Mucosa of rectum (tissue), 2 donors: ENCODE data around the gene DNAH10.

Experiments
- H3K27ac ChIP-seq, 2 donors: one replicate each; pipeline ENCODE4 v1.7.0; 2013; ENCODE audit warnings: inconsistent platforms in 2 of 2, low read depth in 2 of 2, low read length in 2 of 2
- H3K27me3 ChIP-seq, 2 donors: one replicate each; pipeline ENCODE4 v1.7.0; 2013; ENCODE audit warnings: low read length in 2 of 2; ENCODE audit not compliant: control insufficient read depth in 2 of 2, insufficient read depth in 2 of 2
- H3K36me3 ChIP-seq, 2 donors: one replicate each; pipeline ENCODE4 v1.7.0; 2013; ENCODE audit warnings: low read length in 2 of 2; ENCODE audit not compliant: control insufficient read depth in 2 of 2, insufficient read depth in 2 of 2
- H3K4me1 ChIP-seq, 2 donors: one replicate each; pipeline ENCODE4 v1.7.0; 2013; ENCODE audit warnings: low read length in 2 of 2, mild to moderate bottlenecking in 1 of 2; ENCODE audit not compliant: control insufficient read depth in 2 of 2, insufficient read depth in 2 of 2
- H3K4me3 ChIP-seq, 2 donors: one replicate each; pipeline ENCODE4 v1.7.0; 2013; ENCODE audit warnings: low read length in 2 of 2
- H3K9ac ChIP-seq, 2 donors: one replicate each; pipeline ENCODE4 v1.7.0; 2013; ENCODE audit warnings: low read length in 2 of 2, low read depth in 1 of 2, mild to moderate bottlenecking in 1 of 2
- H3K9me3 ChIP-seq, 2 donors: one replicate each; pipeline ENCODE4 v1.7.0; 2013; ENCODE audit warnings: low read length in 2 of 2; ENCODE audit not compliant: control insufficient read depth in 2 of 2
- donor health status: healthy.
- donor health status: Normal muscosa, but diverticular disease.

DNAH10 gene

DNA sequence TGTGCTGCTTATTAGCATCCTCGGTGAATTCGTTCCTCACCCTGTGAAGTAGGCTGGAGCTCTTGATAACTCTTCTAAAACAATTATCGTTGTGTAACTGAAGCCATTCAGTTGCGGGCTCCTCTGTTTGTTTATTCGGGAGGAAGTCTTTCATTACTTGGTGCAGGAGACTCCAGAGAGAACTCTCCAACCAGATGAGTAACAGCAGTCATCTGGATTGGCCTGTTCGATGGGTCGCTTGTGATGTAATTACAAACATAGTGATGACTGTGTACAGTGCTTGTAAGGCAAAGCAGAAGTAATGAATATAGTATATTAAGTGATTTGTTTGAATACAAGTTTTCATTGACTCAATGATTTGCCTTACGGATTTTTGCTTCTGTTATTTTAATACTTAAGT, 39.1 kb upstream of the DNAH10 start:
- Histone ChIP-seq H3K27ac (no peak overlapping the region), H3K9ac (no peak overlapping the region), H3K27me3 (no peaks in the 10 kb centered on the region), H3K36me3 (peaks cover 29 to 50% of the 10 kb centered on the region in 2 donors), H3K4me3 (no peak overlapping the region), H3K4me1 (peaks cover 0 to 3% of the 10 kb centered on the region in 2 donors), H3K9me3 (no peaks in the 10 kb centered on the region)

DNA sequence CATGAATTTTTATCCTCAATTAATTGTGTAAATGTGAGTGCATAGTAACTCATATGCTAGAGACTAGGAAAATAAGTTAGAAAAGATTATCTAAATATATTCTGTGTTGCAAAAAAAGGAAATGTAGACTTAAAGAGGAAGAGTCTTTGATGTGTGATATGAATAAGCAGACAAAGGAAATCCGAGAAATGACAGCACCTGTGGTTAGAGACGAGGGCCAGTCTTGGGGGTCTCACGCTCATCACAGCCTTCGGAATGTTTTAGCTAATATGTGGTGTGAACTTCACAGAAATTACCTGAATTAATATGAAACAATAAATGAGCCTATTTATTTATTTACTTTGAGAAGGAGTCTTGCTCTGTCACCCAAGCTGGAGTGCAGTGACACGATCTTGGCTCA, 38.3 kb upstream of the DNAH10 start:
- Histone ChIP-seq H3K4me1 (peaks cover 0 to 3% of the 10 kb centered on the region in 2 donors), H3K9ac (no peak overlapping the region), H3K27me3 (no peaks in the 10 kb centered on the region), H3K4me3 (no peak overlapping the region), H3K36me3 (peaks cover 32 to 56% of the 10 kb centered on the region in 2 donors), H3K9me3 (no peaks in the 10 kb centered on the region), H3K27ac (no peak overlapping the region)

DNA sequence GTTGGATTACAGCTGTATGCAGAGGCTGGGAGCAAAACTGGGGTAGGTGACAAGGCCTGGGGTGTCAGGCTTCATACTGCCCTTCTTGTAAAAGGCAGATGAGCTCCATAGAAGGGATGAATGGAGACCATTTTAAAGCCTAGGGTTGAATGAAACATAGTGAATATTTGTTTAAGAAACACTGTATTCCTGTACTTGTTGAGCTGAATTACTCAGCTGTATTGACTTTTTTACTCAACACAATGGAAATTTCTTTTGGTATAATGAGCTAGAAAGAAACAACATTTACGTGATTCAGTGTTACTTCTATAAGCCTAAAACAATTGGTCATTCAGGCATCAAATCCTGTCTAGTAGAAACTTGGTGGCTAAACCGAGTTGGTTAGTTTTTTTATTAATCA, 35.9 kb upstream of the DNAH10 start:
- Histone ChIP-seq H3K9me3 (no peaks in the 10 kb centered on the region), H3K4me3 (no peak overlapping the region), H3K4me1 (no peaks in the 10 kb centered on the region), H3K27ac (no peak overlapping the region), H3K9ac (no peak overlapping the region), H3K27me3 (no peaks in the 10 kb centered on the region), H3K36me3 (peaks cover 34 to 51% of the 10 kb centered on the region in 2 donors)

DNA sequence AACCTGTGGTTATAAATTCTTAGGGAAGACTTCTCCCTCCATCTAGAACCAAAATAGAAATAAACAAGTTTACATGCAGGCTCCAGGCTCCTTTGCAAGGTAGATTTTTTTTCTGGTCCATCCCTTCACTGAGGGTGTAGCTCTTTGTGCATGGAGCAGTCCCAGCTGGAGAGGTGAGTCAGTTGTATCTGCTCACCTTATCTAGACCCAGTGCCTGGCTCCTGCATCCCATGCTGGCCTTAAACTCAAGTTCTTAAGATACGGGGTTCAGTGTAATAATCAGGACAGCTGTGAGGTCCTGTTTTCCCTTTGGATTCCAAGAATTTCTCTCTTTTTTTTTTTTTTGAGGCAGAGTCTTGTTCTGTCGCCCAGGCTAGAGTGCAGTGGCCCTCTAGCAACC, 35.1 kb upstream of the DNAH10 start:
- no peaks in the 10 kb centered on the region for H3K27me3 ChIP-seq
- H3K4me3 ChIP-seq, result no peak overlapping the region
- H3K9me3 ChIP-seq, result no peaks in the 10 kb centered on the region
- H3K27ac ChIP-seq, result no peak overlapping the region
- H3K4me1 ChIP-seq, result no peaks in the 10 kb centered on the region
- no peak overlapping the region for H3K9ac ChIP-seq
- peaks cover 29 to 47% of the 10 kb centered on the region in 2 donors for H3K36me3 ChIP-seq

DNA sequence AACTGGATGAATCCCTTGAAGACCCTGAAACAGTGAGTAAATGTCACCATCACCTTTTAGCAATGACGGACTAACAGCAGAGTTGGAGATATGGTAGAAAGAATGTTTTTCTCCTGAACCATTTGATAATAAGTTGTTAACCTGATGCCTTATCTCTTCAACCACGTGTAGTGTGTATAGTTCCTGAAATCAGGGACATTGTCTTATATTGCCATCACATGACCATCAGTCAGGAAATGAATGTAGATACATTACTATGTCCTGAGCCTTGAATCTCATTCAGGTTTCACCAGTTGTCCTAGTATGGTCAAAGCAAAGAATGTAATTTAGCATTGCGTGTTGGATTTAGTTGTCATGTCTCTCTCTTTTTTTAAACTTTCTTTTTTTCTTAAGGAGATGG, 34.2 kb upstream of the DNAH10 start:
- no peak overlapping the region for H3K4me3 ChIP-seq
- H3K36me3 ChIP-seq, result peaks cover 19 to 45% of the 10 kb centered on the region in 2 donors
- H3K4me1 ChIP-seq, result no peaks in the 10 kb centered on the region
- no peaks in the 10 kb centered on the region for H3K9me3 ChIP-seq
- H3K27me3 ChIP-seq, result no peaks in the 10 kb centered on the region
- no peak overlapping the region for H3K27ac ChIP-seq
- H3K9ac ChIP-seq, result no peak overlapping the region

DNA sequence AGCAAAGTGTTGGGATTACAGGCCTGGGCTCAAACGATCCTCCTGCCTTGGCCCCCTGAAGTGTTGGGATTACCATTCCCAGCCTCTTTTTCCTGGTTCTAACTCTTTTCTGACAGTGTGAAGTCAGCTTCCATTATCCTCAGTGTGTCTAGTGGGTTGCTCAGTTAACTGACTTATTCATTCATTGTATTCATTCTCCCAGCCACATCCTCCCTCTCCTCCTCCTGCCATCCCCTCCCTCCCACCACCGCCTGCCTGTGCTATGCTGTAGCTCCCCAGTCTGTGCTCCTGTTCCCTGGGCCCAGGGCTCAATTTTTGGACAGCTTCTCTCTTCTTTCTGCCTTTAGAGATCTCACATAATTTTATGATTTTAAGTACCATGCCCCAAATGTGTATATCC, 30.5 kb upstream of the DNAH10 start:
- peaks cover 23 to 51% of the 10 kb centered on the region in 2 donors for H3K36me3 ChIP-seq
- peaks cover 0 to 2% of the 10 kb centered on the region in 2 donors for H3K27me3 ChIP-seq
- no peak overlapping the region for H3K4me3 ChIP-seq
- no peaks in the 10 kb centered on the region for H3K4me1 ChIP-seq
- H3K27ac ChIP-seq, result no peak overlapping the region
- no peaks in the 10 kb centered on the region for H3K9me3 ChIP-seq
- no peak overlapping the region for H3K9ac ChIP-seq

DNA sequence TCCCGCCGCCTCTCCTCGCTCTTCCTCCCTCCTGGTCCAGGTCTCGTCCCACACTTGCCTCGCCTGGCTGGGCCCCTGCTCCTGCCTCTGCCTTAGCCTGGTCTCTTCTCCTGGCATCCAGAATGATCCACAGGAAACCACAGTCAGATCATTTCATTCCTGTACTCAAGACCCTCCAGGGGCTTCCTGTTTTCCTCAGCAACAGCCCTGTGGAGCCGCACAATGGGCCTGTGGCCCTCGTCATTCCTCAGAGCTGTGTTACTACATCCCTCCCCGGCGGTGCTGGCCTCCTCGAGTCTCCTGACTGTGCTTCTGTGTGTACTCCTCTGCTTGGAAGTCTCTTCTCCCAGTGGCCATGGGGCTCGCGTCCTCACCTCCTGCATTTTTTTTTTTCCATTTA, 29.9 kb upstream of the DNAH10 start:
- peaks cover 28 to 55% of the 10 kb centered on the region in 2 donors for H3K36me3 ChIP-seq
- no peak overlapping the region for H3K9ac ChIP-seq
- H3K4me1 ChIP-seq, result no peaks in the 10 kb centered on the region

DNA sequence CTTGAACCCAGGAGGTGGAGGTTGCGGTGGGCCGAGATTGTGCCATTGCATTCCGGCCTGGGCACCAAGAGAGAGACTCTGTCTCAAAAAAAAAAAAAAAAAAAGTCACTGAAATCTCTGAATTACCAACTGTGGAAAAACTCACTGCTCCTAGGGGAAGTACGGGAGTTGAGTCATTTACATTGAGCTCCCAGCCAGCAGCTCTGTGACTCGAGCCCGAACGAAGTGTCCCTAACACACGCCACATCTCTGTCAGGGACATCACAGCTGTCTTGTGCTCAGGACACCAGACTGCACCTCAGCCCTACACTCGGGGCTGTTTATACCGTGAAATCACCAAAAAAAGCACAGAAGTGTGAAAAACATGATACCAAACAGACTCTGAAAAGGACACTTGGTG, 28.9 kb upstream of the DNAH10 start:
- Histone ChIP-seq H3K4me1 (no peaks in the 10 kb centered on the region), H3K9me3 (no peaks in the 10 kb centered on the region), H3K27me3 (peaks cover 0 to 2% of the 10 kb centered on the region in 2 donors), H3K4me3 (no peak overlapping the region), H3K36me3 (peaks cover 23 to 51% of the 10 kb centered on the region in 2 donors), H3K27ac (no peak overlapping the region), H3K9ac (no peak overlapping the region)

More for the DNA sequence above, 29.9 kb upstream of the DNAH10 start:
- Histone ChIP-seq H3K9me3 (no peaks in the 10 kb centered on the region), H3K27ac (no peak overlapping the region), H3K27me3 (peaks cover 0 to 2% of the 10 kb centered on the region in 2 donors), H3K4me3 (no peak overlapping the region)

DNA sequence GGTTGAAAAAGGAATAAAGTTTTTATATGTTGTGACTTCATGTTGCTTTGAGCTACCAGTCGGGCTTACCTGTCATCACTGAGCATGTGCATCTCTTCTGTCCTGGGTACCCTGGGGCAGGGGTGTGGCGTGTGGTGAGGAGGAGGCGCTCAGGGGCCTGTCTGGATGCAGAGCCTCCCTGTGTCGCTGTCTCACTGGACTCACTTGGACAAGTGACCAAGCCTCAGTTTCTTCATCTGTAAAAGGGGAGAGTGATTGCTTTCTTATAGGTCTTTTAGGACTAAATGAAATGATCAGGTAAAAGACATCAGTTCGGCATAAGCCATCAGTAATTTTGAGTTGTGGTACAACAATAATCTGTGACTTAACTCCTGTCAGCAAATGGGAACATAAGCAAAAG, 27.8 kb upstream of the DNAH10 start:
- H3K36me3 ChIP-seq, result peaks cover 28 to 52% of the 10 kb centered on the region in 2 donors
- H3K27ac ChIP-seq, result no peak overlapping the region
- no peaks in the 10 kb centered on the region for H3K9me3 ChIP-seq
- peaks cover 0 to 2% of the 10 kb centered on the region in 2 donors for H3K27me3 ChIP-seq
- no peaks in the 10 kb centered on the region for H3K4me1 ChIP-seq
- no peak overlapping the region for H3K9ac ChIP-seq
- H3K4me3 ChIP-seq, result no peak overlapping the region

DNA sequence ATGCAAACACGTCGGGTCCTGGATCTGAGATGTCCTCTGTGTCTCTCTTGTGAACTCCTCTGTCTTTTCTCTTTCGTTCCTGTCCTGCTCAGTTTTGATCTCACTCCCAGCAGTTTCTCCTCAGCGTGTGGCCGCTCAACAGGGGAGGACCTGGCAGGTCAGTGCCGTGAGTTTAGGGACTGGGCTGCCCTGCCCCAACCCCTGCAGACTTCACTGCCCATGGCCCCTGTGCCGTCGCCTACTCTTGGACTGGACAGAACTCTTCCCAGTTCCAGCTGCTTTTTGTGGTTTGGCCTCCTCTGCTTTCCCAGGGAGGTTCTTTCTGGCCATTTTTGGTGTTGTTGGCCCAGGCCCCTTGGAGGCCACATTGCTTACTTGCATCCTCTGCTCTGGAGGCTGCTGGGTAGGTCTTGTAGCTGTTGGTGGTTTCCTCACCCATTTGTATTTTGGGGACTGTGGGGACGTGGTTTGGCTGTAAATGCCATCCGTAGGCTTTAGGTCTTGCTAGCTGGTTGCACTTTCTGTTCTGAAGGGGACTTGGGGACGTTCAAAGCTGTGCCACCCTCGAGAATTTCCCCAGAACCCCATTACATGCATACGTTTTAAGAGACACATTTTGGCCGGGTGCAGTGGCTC, 20.0 kb upstream of the DNAH10 start:
- Histone ChIP-seq H3K9ac (peak overlapping the region in 1 of 2 donors; percentile 52), H3K27me3 (no peaks in the 10 kb centered on the region), H3K4me1 (no peaks in the 10 kb centered on the region), H3K27ac (no peak overlapping the region), H3K36me3 (peaks cover 35 to 72% of the 10 kb centered on the region in 2 donors), H3K9me3 (no peaks in the 10 kb centered on the region), H3K4me3 (no peak overlapping the region)
